NCI-H2107 treated with DMSO at 0.1 percent for 48 hours (cell line): ENCODE measurements around the gene PPIF.

Experiments
- DNase-seq: peaks from one replicate; lab custom pipeline; 2025; ENCODE audit not compliant: unreplicated experiment; lab: John Stamatoyannopoulos, UW

The PPIF gene

GRCh38 chr10:79385392-79385795 lies 38.1 kb downstream of the PPIF start:
- DNase-seq, result no peak

- no peak for DNase-seq
These were observed 38.7 kb downstream of the PPIF start for GRCh38 chr10:79385804-79386531.

- no peak for DNase-seq
These were observed 39.6 kb downstream of the PPIF start for GRCh38 chr10:79386637-79387465.

- no peak for DNase-seq
These were observed 40.3 kb downstream of the PPIF start for GRCh38 chr10:79387466-79387973.

- no peak for DNase-seq
These were observed 40.9 kb downstream of the PPIF start for GRCh38 chr10:79387974-79388850.

- no peak for DNase-seq
These were observed 42.8 kb downstream of the PPIF start for GRCh38 chr10:79390057-79390456.

- DNase-seq, result no peak
These were observed 43.4 kb downstream of the PPIF start for GRCh38 chr10:79390551-79391229.

- DNase-seq, result no peak
These were observed 44.2 kb downstream of the PPIF start for GRCh38 chr10:79391231-79392019.

- DNase-seq, result no peak
These were observed 44.7 kb downstream of the PPIF start for GRCh38 chr10:79392020-79392398.

GRCh38 chr10:79392506-79393176 lies 45.4 kb downstream of the PPIF start:
- no peak for DNase-seq

GRCh38 chr10:79393221-79393923 lies 46.1 kb downstream of the PPIF start:
- no peak for DNase-seq

GRCh38 chr10:79393924-79394610 lies 46.8 kb downstream of the PPIF start:
- no peak for DNase-seq

GRCh38 chr10:79394664-79395063 lies 47.4 kb downstream of the PPIF start:
- DNase-seq, result no peak

- DNase-seq, result no peak
These were observed 49.3 kb downstream of the PPIF start for GRCh38 chr10:79396520-79396919.

GRCh38 chr10:79397051-79397450 lies 49.8 kb downstream of the PPIF start:
- no peak for DNase-seq

GRCh38 chr10:79397575-79398303 lies 50.5 kb downstream of the PPIF start:
- no peak for DNase-seq

GRCh38 chr10:79398642-79399041 lies 51.4 kb downstream of the PPIF start:
- DNase-seq, result no peak
